ENCODE results near the gene CLEC14A.

Gene CLEC14A

DNA sequence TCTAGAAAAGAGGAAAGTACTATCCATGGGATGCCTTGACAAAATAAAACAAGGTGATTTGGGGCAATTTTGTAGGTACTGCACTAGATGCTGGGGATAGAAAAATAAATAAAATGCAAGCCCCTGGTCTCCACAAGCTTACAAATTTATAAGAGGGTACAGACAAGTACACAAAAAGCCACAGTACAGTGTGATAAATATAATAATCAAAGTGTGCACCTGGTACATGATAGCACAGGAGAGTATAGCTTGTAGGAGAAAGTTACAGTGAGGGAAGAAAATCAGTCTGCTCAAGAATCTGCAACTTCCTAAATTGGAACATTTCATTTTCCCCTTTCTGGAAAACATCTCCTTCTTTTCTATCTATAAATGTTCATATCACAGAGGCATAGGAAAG is 51.2 kb downstream of the CLEC14A start:
- DNase-seq, result no peak

Data from activated naive CD4-positive, alpha-beta T cell (primary cell).